Calu3 (cell line): ENCODE results near the gene WIPF1. TPM values are rescaled to one million over a fixed set of nuclear protein-coding genes. Genes with fewer than 3 reads are reported as not detected.

Experiments used
- BruUV-seq: library from RNA; stranded (reverse); fragments of 400-500 nt; replicated peaks from 2 replicates; lab custom pipeline; 2021; lab: Mats Ljungman, UMichigan
- CTCF ChIA-PET: fragments of 300-600 bp; sonication (Branson Sonifier 250); formaldehyde crosslinking; loops from one replicate; lab custom pipeline; 2022; ENCODE audit warnings: antibody characterized with exemption; lab: Charles Lee
- DNase-seq: peaks from one replicate; pipeline ENCODE4 v3.0.0; 2022
- H3K27ac Mint-ChIP-seq: one replicate; pipeline ENCODE4 v1.8.0; 2022; ENCODE audit warnings: mixed read lengths; ENCODE audit not compliant: unreplicated experiment
- H3K27me3 Mint-ChIP-seq: one replicate; pipeline ENCODE4 v1.8.0; 2022; ENCODE audit warnings: mixed read lengths; ENCODE audit not compliant: unreplicated experiment
- H3K36me3 Mint-ChIP-seq: one replicate; pipeline ENCODE4 v1.8.0; 2022; ENCODE audit warnings: mild to moderate bottlenecking, moderate library complexity, mixed read lengths; ENCODE audit not compliant: insufficient read depth, unreplicated experiment
- H3K4me1 Mint-ChIP-seq: one replicate; pipeline ENCODE4 v1.8.0; 2022; ENCODE audit warnings: mild to moderate bottlenecking, low read depth, mixed read lengths; ENCODE audit not compliant: unreplicated experiment
- H3K4me3 Mint-ChIP-seq: one replicate; pipeline ENCODE4 v1.8.0; 2022; ENCODE audit warnings: mild to moderate bottlenecking, low read depth, moderate library complexity, mixed read lengths; ENCODE audit not compliant: unreplicated experiment
- H3K9me3 Mint-ChIP-seq: one replicate; pipeline ENCODE4 v1.8.0; 2022; ENCODE audit warnings: low read depth, mixed read lengths; ENCODE audit not compliant: unreplicated experiment
- CTCF ChIP-seq: fragments of 200-600 bp; IDR thresholded peaks from one replicate; pipeline ENCODE4 v1.8.0; 2022; ENCODE audit warnings: antibody characterized with exemption; ENCODE audit not compliant: unreplicated experiment
- intact Hi-C: fragments of 100-400 bp; cut with micrococcal nuclease; formaldehyde crosslinking; loops from one replicate; pipeline ENCODE4 v1.10.0; 2022; ENCODE audit not compliant: unreplicated experiment
- total RNA-seq: library from RNA; stranded (reverse); gene quantifications from 2 replicates; pipeline ENCODE4 v1.2.3, GENCODE V29; 2022

Gene WIPF1
- total RNA-seq, 1 experiment from 2014 or later = 0.87 TPM

GRCh38 chr2:174540893-174541292 lies 56.7 kb downstream of the WIPF1 start:
- peaks cover 26% of the 10 kb centered on the region for H3K4me1 Mint-ChIP-seq
- no peak for TF ChIP-seq CTCF
- intact Hi-C loops = no loop called here
- DNase-seq = no peak
- no peak overlapping the region for H3K4me3 Mint-ChIP-seq
- H3K27me3 Mint-ChIP-seq = no peaks in the 10 kb centered on the region
- no peak overlapping the region for H3K27ac Mint-ChIP-seq
- CTCF ChIA-PET = no interaction called here
- H3K9me3 Mint-ChIP-seq = no peaks in the 10 kb centered on the region
- BruUV-seq = no TSS peak
- no peaks in the 10 kb centered on the region for H3K36me3 Mint-ChIP-seq

- Mint-ChIP-seq H3K4me1 (no peaks in the 10 kb centered on the region), H3K4me3 (no peak overlapping the region), H3K27ac (no peak overlapping the region), H3K9me3 (no peaks in the 10 kb centered on the region), H3K36me3 (no peaks in the 10 kb centered on the region), H3K27me3 (no peaks in the 10 kb centered on the region)
- DNase-seq = no peak
- intact Hi-C loops = no loop called here
- TF ChIP-seq CTCF = no peak
- CTCF ChIA-PET = no interaction called here
- no TSS peak for BruUV-seq
Measured at GRCh38 chr2:174535757-174536703, 61.6 kb downstream of the WIPF1 start.

- no peak for TF ChIP-seq CTCF
- BruUV-seq = no TSS peak
- DNase-seq = no peak
- Mint-ChIP-seq H3K27me3 (no peaks in the 10 kb centered on the region), H3K36me3 (no peaks in the 10 kb centered on the region), H3K27ac (no peak overlapping the region), H3K4me1 (no peaks in the 10 kb centered on the region), H3K4me3 (no peak overlapping the region), H3K9me3 (no peaks in the 10 kb centered on the region)
- intact Hi-C loops = no loop called here
- CTCF ChIA-PET = no interaction called here
Measured at GRCh38 chr2:174535083-174535482, 62.5 kb downstream of the WIPF1 start.

GRCh38 chr2:174529916-174530315 lies 67.7 kb downstream of the WIPF1 start:
- intact Hi-C loops = no loop called here
- peaks cover 8% of the 10 kb centered on the region for H3K9me3 Mint-ChIP-seq
- no peaks in the 10 kb centered on the region for H3K4me1 Mint-ChIP-seq
- no peak overlapping the region for H3K4me3 Mint-ChIP-seq
- peaks cover 3% of the 10 kb centered on the region for H3K27me3 Mint-ChIP-seq
- BruUV-seq = no TSS peak
- CTCF ChIA-PET = no interaction called here
- no peak for DNase-seq
- no peak for TF ChIP-seq CTCF
- no peak overlapping the region for H3K27ac Mint-ChIP-seq
- no peaks in the 10 kb centered on the region for H3K36me3 Mint-ChIP-seq
